Muscle layer of duodenum (tissue), 2 donors: Measurements from ENCODE around the gene GLB1L2.

Source experiments
- H3K27ac ChIP-seq: one replicate; pipeline ENCODE4 v1.7.0; 2013; ENCODE audit warnings: mild to moderate bottlenecking, low read length
- H3K27me3 ChIP-seq: one replicate; pipeline ENCODE4 v1.7.0; 2013; ENCODE audit warnings: low read depth, mild to moderate bottlenecking, control low read depth, low read length
- H3K36me3 ChIP-seq, 2 donors: one replicate each; pipeline ENCODE4 v1.7.0; 2013; ENCODE audit warnings: low read length in 2 of 2, control low read depth in 1 of 2, mild to moderate bottlenecking in 1 of 2; ENCODE audit not compliant: insufficient read depth in 2 of 2, control insufficient read depth in 1 of 2
- H3K4me1 ChIP-seq, 2 donors: one replicate each; pipeline ENCODE4 v1.7.0; 2013; ENCODE audit warnings: low read length in 2 of 2, mild to moderate bottlenecking in 2 of 2, control low read depth in 1 of 2, moderate library complexity in 1 of 2; ENCODE audit not compliant: insufficient read depth in 2 of 2, control insufficient read depth in 1 of 2
- H3K4me3 ChIP-seq, 2 donors: one replicate each; pipeline ENCODE4 v1.7.0; 2013; ENCODE audit warnings: low read length in 2 of 2, low read depth in 1 of 2, mild to moderate bottlenecking in 1 of 2
- H3K9me3 ChIP-seq, 2 donors: one replicate each; pipeline ENCODE4 v1.7.0; 2013; ENCODE audit warnings: low read length in 2 of 2, control low read depth in 1 of 2, mild to moderate bottlenecking in 1 of 2; ENCODE audit not compliant: control insufficient read depth in 1 of 2
- donor health status: healthy.

GLB1L2 gene

GRCh38 chr11:134362192-134362901 lies 30.6 kb downstream of the GLB1L2 start:
- H3K4me3 ChIP-seq = no peak overlapping the region
- H3K27ac ChIP-seq = no peak overlapping the region
- H3K27me3 ChIP-seq = no peaks in the 10 kb centered on the region

DNA sequence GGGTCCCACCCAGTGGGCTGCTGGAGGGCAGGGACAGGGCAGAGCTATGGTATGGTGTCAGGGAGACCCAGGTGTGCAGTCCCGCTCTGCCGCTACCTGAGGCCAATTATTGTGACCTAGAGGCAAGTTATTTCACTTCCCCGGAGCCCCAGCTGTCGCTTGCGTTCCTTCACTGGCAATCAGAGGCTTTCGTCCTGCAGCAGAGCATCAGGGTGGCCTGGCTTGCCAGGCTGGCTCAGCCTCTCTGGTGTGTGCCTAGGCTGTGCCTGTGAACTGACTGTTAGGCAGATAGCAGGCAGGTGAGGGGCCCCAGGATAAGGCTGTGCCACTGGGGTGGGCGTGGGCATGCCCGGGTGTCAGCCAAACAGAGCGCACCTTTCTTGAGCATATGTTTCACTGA lies 31.4 kb downstream of the GLB1L2 start:
- Histone ChIP-seq H3K4me3 (no peak overlapping the region), H3K9me3 (no peaks in the 10 kb centered on the region), H3K27me3 (no peaks in the 10 kb centered on the region), H3K36me3 (no peaks in the 10 kb centered on the region), H3K27ac (no peak overlapping the region), H3K4me1 (no peaks in the 10 kb centered on the region)

More at GRCh38 chr11:134362192-134362901, 30.6 kb downstream of the GLB1L2 start:
- Histone ChIP-seq H3K4me1 (no peaks in the 10 kb centered on the region), H3K9me3 (no peaks in the 10 kb centered on the region), H3K36me3 (no peaks in the 10 kb centered on the region)

DNA sequence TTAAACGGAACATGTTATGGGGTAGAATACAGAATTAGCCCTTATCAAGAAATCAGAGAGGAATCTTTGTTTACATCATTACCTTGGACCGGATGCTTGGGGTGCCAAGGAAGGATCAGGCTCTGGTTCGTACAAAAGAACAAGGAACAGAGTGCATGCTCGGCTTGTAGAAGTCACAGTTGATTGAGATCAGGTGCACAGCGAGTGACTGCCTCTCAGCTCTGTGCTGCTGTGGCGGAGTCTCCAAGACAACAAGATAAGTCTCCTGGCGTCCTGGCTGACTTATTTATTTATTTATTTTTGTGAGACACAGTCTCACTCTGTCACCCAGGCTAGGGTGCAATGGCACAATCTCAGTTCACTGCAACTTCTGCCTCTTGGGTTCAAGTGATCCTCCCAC lies 31.8 kb downstream of the GLB1L2 start:
- Histone ChIP-seq H3K36me3 (no peaks in the 10 kb centered on the region), H3K27ac (no peak overlapping the region)

DNA sequence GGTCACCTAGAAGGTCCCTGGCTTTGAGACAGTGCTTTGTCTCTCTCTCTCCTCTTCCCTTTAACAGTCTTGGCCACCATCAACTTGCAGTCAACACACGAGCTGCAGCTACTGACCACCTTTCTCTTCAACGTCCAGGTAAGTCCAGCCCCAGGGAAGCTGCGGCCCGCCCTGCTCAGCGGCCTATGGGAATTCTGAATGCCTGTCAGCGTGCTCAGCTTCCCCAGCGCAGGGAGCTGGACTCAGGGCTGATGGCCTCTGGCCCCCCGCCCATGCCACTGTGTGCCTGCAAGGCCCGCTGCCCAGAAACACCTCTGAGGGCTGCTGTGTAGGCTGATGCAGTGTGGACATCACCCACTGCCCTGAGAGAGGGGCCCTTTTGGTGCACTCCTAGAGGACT lies 32.5 kb downstream of the GLB1L2 start:
- Histone ChIP-seq H3K4me3 (no peak overlapping the region), H3K9me3 (no peaks in the 10 kb centered on the region), H3K4me1 (no peaks in the 10 kb centered on the region)

More for the DNA sequence above, 31.8 kb downstream of the GLB1L2 start:
- Histone ChIP-seq H3K9me3 (no peaks in the 10 kb centered on the region), H3K4me1 (no peaks in the 10 kb centered on the region), H3K27me3 (no peaks in the 10 kb centered on the region), H3K4me3 (no peak overlapping the region)

GRCh38 chr11:134365011-134365925 lies 33.5 kb downstream of the GLB1L2 start:
- no peak overlapping the region for H3K27ac ChIP-seq
- H3K27me3 ChIP-seq = no peaks in the 10 kb centered on the region
- H3K9me3 ChIP-seq = no peaks in the 10 kb centered on the region

More for the DNA sequence above, 32.5 kb downstream of the GLB1L2 start:
- no peaks in the 10 kb centered on the region for H3K36me3 ChIP-seq
- no peaks in the 10 kb centered on the region for H3K27me3 ChIP-seq
- H3K27ac ChIP-seq = no peak overlapping the region

GRCh38 chr11:134366254-134366653 lies 34.5 kb downstream of the GLB1L2 start:
- no peaks in the 10 kb centered on the region for H3K4me1 ChIP-seq
- H3K9me3 ChIP-seq = no peaks in the 10 kb centered on the region
- no peak overlapping the region for H3K27ac ChIP-seq
- no peaks in the 10 kb centered on the region for H3K36me3 ChIP-seq
- H3K4me3 ChIP-seq = no peak overlapping the region
- H3K27me3 ChIP-seq = no peaks in the 10 kb centered on the region

More at GRCh38 chr11:134365011-134365925, 33.5 kb downstream of the GLB1L2 start:
- Histone ChIP-seq H3K4me1 (no peaks in the 10 kb centered on the region), H3K4me3 (no peak overlapping the region), H3K36me3 (no peaks in the 10 kb centered on the region)

GRCh38 chr11:134367781-134368180 lies 36.0 kb downstream of the GLB1L2 start:
- Histone ChIP-seq H3K36me3 (no peaks in the 10 kb centered on the region), H3K9me3 (no peaks in the 10 kb centered on the region), H3K4me1 (no peaks in the 10 kb centered on the region), H3K27ac (no peak overlapping the region), H3K4me3 (no peak overlapping the region), H3K27me3 (no peaks in the 10 kb centered on the region)

DNA sequence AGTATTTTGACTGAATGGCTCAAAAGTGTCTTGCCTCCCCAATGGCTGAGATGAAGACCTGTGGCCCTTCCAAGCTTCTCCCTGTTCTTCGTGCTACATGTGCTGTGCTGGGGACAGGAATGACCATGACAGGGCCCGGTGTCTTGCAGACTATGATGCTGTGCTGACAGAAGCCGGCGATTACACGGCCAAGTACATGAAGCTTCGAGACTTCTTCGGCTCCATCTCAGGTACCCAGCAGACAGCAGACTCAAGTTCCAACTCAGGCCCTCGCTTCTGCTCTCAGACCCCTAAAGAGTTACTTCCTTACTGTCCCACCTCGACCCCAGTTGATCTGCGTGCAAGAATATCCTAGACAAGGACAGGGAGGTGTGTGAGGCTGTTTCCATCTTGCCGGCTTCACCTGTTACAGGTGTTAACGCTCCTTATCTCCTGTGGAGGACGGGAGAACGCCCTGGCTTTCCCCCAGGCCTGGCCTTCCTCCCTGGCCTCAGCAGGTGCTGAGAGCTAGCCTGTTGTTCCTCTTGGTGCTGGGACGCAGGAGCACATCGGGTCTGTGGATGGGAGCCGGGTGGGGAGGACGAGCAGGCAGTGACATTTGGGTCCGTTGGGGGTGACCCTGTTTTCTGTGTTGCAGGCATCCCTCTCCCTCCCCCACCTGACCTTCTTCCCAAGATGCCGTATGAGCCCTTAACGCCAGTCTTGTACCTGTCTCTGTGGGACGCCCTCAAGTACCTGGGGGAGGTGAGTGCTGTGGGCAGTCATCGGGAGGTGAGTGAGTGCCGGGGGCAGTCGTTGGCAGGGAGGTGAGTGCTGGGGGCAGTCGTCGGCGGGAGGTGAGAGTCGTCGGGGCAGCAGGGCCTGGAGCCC lies 38.1 kb downstream of the GLB1L2 start:
- no peak overlapping the region for H3K4me3 ChIP-seq
- no peaks in the 10 kb centered on the region for H3K9me3 ChIP-seq
- no peaks in the 10 kb centered on the region for H3K4me1 ChIP-seq
- H3K27ac ChIP-seq = no peak overlapping the region
- H3K27me3 ChIP-seq = no peaks in the 10 kb centered on the region
- H3K36me3 ChIP-seq = no peaks in the 10 kb centered on the region

- H3K4me1 ChIP-seq = no peaks in the 10 kb centered on the region
- H3K27me3 ChIP-seq = no peaks in the 10 kb centered on the region
- H3K9me3 ChIP-seq = no peaks in the 10 kb centered on the region
- no peak overlapping the region for H3K4me3 ChIP-seq
- H3K27ac ChIP-seq = no peak overlapping the region
- H3K36me3 ChIP-seq = no peaks in the 10 kb centered on the region
Measured at GRCh38 chr11:134370526-134371435, 39.0 kb downstream of the GLB1L2 start.

DNA sequence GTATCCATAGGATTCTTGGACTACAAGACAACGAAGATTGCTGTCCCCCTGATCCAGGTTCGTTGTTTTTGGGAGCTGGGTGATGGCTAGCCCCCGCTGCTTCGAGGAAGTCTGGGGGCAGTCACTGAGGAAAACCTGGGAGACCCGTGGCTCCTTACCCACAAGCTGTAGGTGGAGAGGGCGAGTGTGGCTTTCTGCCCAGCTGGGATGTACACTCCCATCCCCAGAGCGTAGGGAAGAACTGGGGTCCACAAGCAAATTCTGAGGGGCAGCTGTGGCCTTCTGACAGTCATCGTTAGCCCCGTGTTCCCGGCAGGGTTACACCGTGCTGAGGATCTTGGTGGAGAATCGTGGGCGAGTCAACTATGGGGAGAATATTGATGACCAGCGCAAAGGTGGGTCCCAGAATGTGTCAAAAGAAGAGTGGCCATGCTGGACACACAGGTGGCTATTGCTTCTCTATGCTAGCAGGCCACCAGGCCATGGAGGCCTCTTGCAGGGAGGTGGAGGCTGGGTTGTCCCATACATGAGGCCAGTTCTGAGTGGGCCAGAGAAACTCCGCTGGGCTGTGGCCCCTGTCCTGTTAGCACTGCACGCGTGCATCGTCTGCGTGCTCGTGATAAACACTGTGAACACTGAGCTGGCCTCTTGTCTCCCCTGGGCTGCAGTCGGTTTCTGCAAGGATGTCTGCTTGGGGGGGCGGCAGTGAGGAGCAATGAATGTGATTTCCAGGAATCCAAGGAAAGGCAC lies 39.8 kb downstream of the GLB1L2 start:
- Histone ChIP-seq H3K4me3 (no peak overlapping the region), H3K27me3 (no peaks in the 10 kb centered on the region), H3K36me3 (no peaks in the 10 kb centered on the region), H3K9me3 (no peaks in the 10 kb centered on the region), H3K4me1 (no peaks in the 10 kb centered on the region), H3K27ac (no peak overlapping the region)
